Measurements from ENCODE around the gene FAM227B. TPM values are rescaled to one million over a fixed set of nuclear protein-coding genes. Genes with fewer than 3 reads are reported as not detected.

The FAM227B gene
- total RNA-seq, 1 experiment from 2014 or later = 0.98 TPM

DNA sequence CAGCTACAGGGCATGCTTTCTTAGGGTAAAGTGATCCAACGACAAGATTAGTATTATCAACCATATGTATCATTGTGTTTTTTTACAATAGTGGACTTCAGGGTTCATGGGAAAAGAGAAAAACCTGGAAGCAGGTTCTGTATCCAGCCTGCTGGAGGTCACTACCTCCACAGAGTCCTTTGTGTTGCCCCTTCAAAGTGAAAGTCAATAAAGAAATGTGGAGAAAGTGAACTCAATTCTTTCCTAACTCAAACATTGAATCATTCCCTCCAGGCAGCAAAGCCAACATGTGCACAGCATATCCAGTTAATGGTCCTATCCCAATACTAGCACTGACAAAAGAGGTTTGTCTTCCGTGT, 152.2 kb downstream of the FAM227B start:
- Histone ChIP-seq H3F3A (ENCODE audit: low read length, unreplicated experiment) (no peaks in the 10 kb centered on the region), H3K9me3 (ENCODE audit: low read length) (no peaks in the 10 kb centered on the region), H3K27ac (ENCODE audit: low read length) (0 out of 2 replicates have a peak overlapping the region, but pooled peaks have one; percentile 4), H3K4me2 (ENCODE audit: low read length) (peak overlapping the region; percentile 43), H3K27me3 (ENCODE audit: low read length) (no peaks in the 10 kb centered on the region), H3K79me2 (ENCODE audit: low read length) (no peaks in the 10 kb centered on the region), H3K36me3 (ENCODE audit: low read depth, low read length) (no peaks in the 10 kb centered on the region), H3K9me2 (replicated peaks; ENCODE audit: low read length) (no peaks in the 10 kb centered on the region), H3K4me3 (ENCODE audit: low read length) (no peak overlapping the region; the same call in 1 of the 2 replicates), H2AFZ (ENCODE audit: low read length) (0 out of 2 replicates have a peak overlapping the region, but pooled peaks have one; percentile 31), H3K9ac (ENCODE audit: low read length) (no peak overlapping the region), H4K20me1 (ENCODE audit: low read length) (no peaks in the 10 kb centered on the region), H3K4me1 (ENCODE audit: insufficient read depth, low read length) (peaks cover 12% of the 10 kb centered on the region; the same call in 1 of the 2 replicates)
- TF ChIP-seq CTCF (conservative IDR thresholded peaks at IDR 0.05; ENCODE audit: low read depth, low read length) (no peak), EZH2 (IDR thresholded peaks at IDR 0.05; ENCODE audit: low read length, unreplicated experiment) (no peak), EZH2phosphoT487 (IDR thresholded peaks at IDR 0.05; ENCODE audit: borderline replicate concordance, low read length) (no peak)
- ChIA-PET CTCF (no interaction called here), POLR2A (ENCODE audit: unreplicated experiment) (no interaction called here)
- DNase-seq = peak; percentile 61
- peak; percentile 94 for ATAC-seq
- BruUV-seq (replicated peaks) = no TSS peak
- intact Hi-C loops (cut with micrococcal nuclease) = no loop called here

DNA sequence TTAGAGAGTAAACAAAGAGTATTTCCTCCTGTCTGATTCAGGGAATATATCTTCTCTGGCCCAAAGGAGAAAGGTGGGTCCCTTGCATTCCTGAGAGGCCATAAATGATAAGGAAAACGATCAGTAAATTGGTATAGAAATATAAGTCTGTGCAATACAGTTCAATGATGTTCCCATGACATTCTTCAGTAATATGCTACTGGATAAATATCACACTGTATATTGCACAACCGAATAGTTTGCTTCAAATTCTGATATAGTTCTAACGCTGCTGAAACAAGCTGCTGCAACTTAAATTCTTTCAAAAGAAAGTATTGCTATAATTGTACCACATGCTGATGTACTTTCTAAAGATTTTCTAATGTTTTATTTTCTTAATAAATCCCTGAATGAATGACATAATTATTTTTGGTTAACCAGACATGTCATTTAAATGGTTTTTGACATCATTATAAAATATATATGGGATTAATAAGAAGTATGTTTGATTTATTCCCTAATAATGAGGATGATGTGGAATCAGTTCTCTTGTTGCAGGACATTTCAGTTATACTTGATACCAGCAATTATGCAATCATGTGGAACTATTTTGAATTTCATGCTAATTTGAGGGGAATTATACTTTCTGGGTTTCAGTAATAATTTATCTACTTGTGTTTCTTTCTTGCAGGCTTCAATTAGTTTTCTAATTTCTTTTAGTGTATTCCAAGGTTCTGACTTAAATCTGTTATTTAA, 152.7 kb downstream of the FAM227B start:
- CTCF ChIA-PET = no interaction called here
- no peak for ATAC-seq
- Histone ChIP-seq H3K9ac (ENCODE audit: low read length) (no peak overlapping the region), H3F3A (ENCODE audit: low read length, unreplicated experiment) (no peaks in the 10 kb centered on the region), H3K9me2 (replicated peaks; ENCODE audit: low read length) (no peaks in the 10 kb centered on the region), H3K27me3 (ENCODE audit: low read length) (no peaks in the 10 kb centered on the region), H4K20me1 (ENCODE audit: low read length) (no peaks in the 10 kb centered on the region), H3K4me1 (ENCODE audit: insufficient read depth, low read length) (peaks cover 12% of the 10 kb centered on the region; the same call in 1 of the 2 replicates), H3K79me2 (ENCODE audit: low read length) (no peaks in the 10 kb centered on the region), H3K4me2 (ENCODE audit: low read length) (peak overlapping the region; percentile 43), H2AFZ (ENCODE audit: low read length) (0 out of 2 replicates have a peak overlapping the region, but pooled peaks have one; percentile 31), H3K4me3 (ENCODE audit: low read length) (no peak overlapping the region; the same call in 1 of the 2 replicates), H3K27ac (ENCODE audit: low read length) (0 out of 2 replicates have a peak overlapping the region, but pooled peaks have one; percentile 4), H3K36me3 (ENCODE audit: low read depth, low read length) (no peaks in the 10 kb centered on the region), H3K9me3 (ENCODE audit: low read length) (no peaks in the 10 kb centered on the region)
- no TSS peak for BruUV-seq (replicated peaks)
- POLR2A ChIA-PET (ENCODE audit: unreplicated experiment) = no interaction called here
- intact Hi-C loops (cut with micrococcal nuclease) = no loop called here
- no peak for DNase-seq
- TF ChIP-seq EZH2 (IDR thresholded peaks at IDR 0.05; ENCODE audit: low read length, unreplicated experiment) = no peak
- TF ChIP-seq CTCF (conservative IDR thresholded peaks at IDR 0.05; ENCODE audit: low read depth, low read length) = no peak
- TF ChIP-seq EZH2phosphoT487 (IDR thresholded peaks at IDR 0.05; ENCODE audit: borderline replicate concordance, low read length) = no peak

DNA sequence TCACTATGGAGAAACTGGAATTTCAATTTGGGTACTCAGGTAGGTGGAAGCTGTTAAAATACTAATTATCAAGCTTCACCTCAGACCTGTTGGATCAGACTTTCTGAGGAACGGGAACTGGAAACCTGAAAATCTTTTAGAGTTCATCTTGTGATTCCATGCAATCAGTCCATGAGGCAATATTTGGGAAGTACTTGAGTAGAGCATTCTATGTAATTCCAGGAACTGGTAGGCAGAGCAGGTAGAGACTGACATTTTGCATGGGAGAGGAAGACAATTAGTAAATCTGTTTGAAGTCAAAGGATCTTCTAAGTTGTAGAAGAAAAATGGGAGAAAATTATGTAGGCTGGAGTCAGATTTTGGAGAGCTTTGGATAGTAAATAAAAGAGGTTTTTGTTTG, 154.5 kb downstream of the FAM227B start:
- TF ChIP-seq EZH2 (IDR thresholded peaks at IDR 0.05; ENCODE audit: low read length, unreplicated experiment) (no peak), EZH2phosphoT487 (IDR thresholded peaks at IDR 0.05; ENCODE audit: borderline replicate concordance, low read length) (no peak), CTCF (conservative IDR thresholded peaks at IDR 0.05; ENCODE audit: low read depth, low read length) (no peak)
- Histone ChIP-seq H3K4me2 (ENCODE audit: low read length) (no peak overlapping the region), H3K27me3 (ENCODE audit: low read length) (no peaks in the 10 kb centered on the region), H4K20me1 (ENCODE audit: low read length) (no peaks in the 10 kb centered on the region), H3K9me3 (ENCODE audit: low read length) (no peaks in the 10 kb centered on the region), H3K36me3 (ENCODE audit: low read depth, low read length) (no peaks in the 10 kb centered on the region), H3K27ac (ENCODE audit: low read length) (no peak overlapping the region), H3K4me1 (ENCODE audit: insufficient read depth, low read length) (peaks cover 12% of the 10 kb centered on the region; the same call in 1 of the 2 replicates), H3F3A (ENCODE audit: low read length, unreplicated experiment) (no peaks in the 10 kb centered on the region), H3K4me3 (ENCODE audit: low read length) (no peak overlapping the region), H3K79me2 (ENCODE audit: low read length) (no peaks in the 10 kb centered on the region), H3K9me2 (replicated peaks; ENCODE audit: low read length) (no peaks in the 10 kb centered on the region), H2AFZ (ENCODE audit: low read length) (no peak overlapping the region), H3K9ac (ENCODE audit: low read length) (no peak overlapping the region)
- ChIA-PET POLR2A (ENCODE audit: unreplicated experiment) (no interaction called here), CTCF (no interaction called here)
- intact Hi-C loops (cut with micrococcal nuclease) = no loop called here
- BruUV-seq (replicated peaks) = no TSS peak
- DNase-seq = no peak
- no peak for ATAC-seq
